Neural progenitor cell (in vitro differentiated cells): ENCODE data around the gene DUSP2.

ENCODE experiments used
- EZH2 ChIP-seq: fragments of 200-600 bp; sonication (generic); IDR thresholded peaks from 2 replicates; pipeline ENCODE4 v1.6.1; 2017; ENCODE audit warnings: antibody characterized with exemption, mild to moderate bottlenecking, moderate library complexity
- EZH2phosphoT487 ChIP-seq: fragments of 200-600 bp; sonication (generic); IDR thresholded peaks from 2 replicates; pipeline ENCODE4 v1.6.1; 2017; ENCODE audit warnings: antibody characterized with exemption
- TF ChIP-seq, protein P1 (sequence below): fragments of 200-600 bp; sonication (generic); IDR thresholded peaks from 2 replicates; pipeline ENCODE4 v1.5.1; 2017; ENCODE audit warnings: antibody characterized with exemption, mild to moderate bottlenecking

DNA sequence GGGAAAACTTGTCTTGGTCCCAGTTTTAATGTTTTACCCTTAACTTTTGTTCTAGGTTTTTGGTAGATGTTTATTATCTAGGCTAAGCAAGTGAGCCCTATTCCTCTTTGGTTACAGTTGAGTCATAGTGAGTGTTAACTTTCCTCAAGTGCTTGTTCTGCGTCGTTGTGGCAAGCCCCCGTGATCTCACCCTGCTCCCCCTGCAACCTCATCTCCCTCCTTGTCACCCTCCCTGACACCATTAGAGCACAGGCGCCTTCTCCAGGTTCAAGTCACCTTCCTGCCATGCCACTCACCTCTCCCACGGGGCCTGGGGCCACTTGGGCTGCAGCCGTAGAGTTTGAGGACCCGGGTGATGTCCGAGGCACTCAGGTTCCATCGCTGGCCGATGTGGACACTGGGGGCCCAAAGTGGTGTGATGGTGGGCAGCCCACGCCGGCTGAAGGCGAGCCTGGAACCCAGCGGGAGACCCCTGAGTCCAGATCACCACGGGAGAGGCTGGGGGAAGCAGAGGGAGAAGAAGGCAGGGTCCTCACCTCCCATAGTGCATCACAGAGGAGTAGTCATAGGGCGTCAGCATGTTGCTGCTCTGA lies 15.6 kb downstream of the DUSP2 start:
- TF ChIP-seq, protein P1, sequence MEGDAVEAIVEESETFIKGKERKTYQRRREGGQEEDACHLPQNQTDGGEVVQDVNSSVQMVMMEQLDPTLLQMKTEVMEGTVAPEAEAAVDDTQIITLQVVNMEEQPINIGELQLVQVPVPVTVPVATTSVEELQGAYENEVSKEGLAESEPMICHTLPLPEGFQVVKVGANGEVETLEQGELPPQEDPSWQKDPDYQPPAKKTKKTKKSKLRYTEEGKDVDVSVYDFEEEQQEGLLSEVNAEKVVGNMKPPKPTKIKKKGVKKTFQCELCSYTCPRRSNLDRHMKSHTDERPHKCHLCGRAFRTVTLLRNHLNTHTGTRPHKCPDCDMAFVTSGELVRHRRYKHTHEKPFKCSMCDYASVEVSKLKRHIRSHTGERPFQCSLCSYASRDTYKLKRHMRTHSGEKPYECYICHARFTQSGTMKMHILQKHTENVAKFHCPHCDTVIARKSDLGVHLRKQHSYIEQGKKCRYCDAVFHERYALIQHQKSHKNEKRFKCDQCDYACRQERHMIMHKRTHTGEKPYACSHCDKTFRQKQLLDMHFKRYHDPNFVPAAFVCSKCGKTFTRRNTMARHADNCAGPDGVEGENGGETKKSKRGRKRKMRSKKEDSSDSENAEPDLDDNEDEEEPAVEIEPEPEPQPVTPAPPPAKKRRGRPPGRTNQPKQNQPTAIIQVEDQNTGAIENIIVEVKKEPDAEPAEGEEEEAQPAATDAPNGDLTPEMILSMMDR: no peak
- TF ChIP-seq EZH2 (no peak), EZH2phosphoT487 (no peak)
